ELR (cell line): ENCODE data around the gene KLC4.
"Not testable (repeated sequence)": the region's sequence is repeated elsewhere in the genome, so short reads cannot be mapped to it uniquely, and the experiment has no call there.

Source experiments
- DNase-seq: peaks from one replicate; pipeline ENCODE4 v3.0.0-alpha.2; 2015; ENCODE audit warnings: low read depth

The KLC4 gene

GRCh38 chr6:43093436-43094289 lies 34.2 kb downstream of the KLC4 start:
- peak; percentile 89 for DNase-seq

- peak; percentile 15 for DNase-seq
Observed at GRCh38 chr6:43095939-43096338, 36.5 kb downstream of the KLC4 start.

- DNase-seq: peak; percentile 84
Observed at GRCh38 chr6:43096451-43097097, 37.1 kb downstream of the KLC4 start.

- peak; percentile 30 for DNase-seq
Observed at GRCh38 chr6:43097098-43097489, 37.7 kb downstream of the KLC4 start.

GRCh38 chr6:43097502-43097901 lies 38.1 kb downstream of the KLC4 start:
- no peak for DNase-seq

GRCh38 chr6:43101497-43101896 lies 42.1 kb downstream of the KLC4 start:
- DNase-seq: no peak

- no peak for DNase-seq
Observed at GRCh38 chr6:43103253-43103876, 43.9 kb downstream of the KLC4 start.

- no peak for DNase-seq
Observed at GRCh38 chr6:43105538-43106222, 46.2 kb downstream of the KLC4 start.

GRCh38 chr6:43107344-43108062 lies 48.1 kb downstream of the KLC4 start:
- no peak for DNase-seq

GRCh38 chr6:43113431-43114260 lies 54.2 kb downstream of the KLC4 start:
- no peak for DNase-seq

GRCh38 chr6:43115365-43115764 lies 55.9 kb downstream of the KLC4 start:
- no peak for DNase-seq

- DNase-seq: not testable (repeated sequence)
Observed at GRCh38 chr6:43117466-43117865, 58.0 kb downstream of the KLC4 start.

- no peak for DNase-seq
Observed at GRCh38 chr6:43119482-43119881, 60.1 kb downstream of the KLC4 start.

GRCh38 chr6:43120101-43120763 lies 60.8 kb downstream of the KLC4 start:
- no peak for DNase-seq

- peak; percentile 98 for DNase-seq
Observed at GRCh38 chr6:43120944-43121913, 61.8 kb downstream of the KLC4 start.

- DNase-seq: no peak
Observed at GRCh38 chr6:43122146-43122545, 62.7 kb downstream of the KLC4 start.

GRCh38 chr6:43123461-43124314 lies 64.3 kb downstream of the KLC4 start:
- no peak for DNase-seq

GRCh38 chr6:43124481-43124880 lies 65.0 kb downstream of the KLC4 start:
- DNase-seq: no peak
